ENCODE results near the gene RAC3. TPM values are rescaled to one million over a fixed set of nuclear protein-coding genes. Genes with fewer than 3 reads are reported as not detected.

The RAC3 gene
- total RNA-seq, 2 donors from 2014 or later, result 0.93 to 2.6 TPM

GRCh38 chr17:82034371-82035011 lies 3.0 kb downstream of the RAC3 start:
- TF ChIP-seq CTCF (IDR thresholded peaks at IDR 0.05), result no peak
- no peak overlapping the region for H3K4me3 ChIP-seq
- no peaks in the 10 kb centered on the region for H3K27me3 ChIP-seq
- H3K36me3 ChIP-seq, result no peaks in the 10 kb centered on the region
- no peak for DNase-seq (ENCODE audit: low spot score)
- no peak overlapping the region for H3K27ac ChIP-seq
- H3K9me3 ChIP-seq, result no peaks in the 10 kb centered on the region
- H3K4me1 ChIP-seq, result peaks cover 0 to 38% of the 10 kb centered on the region in 2 donors

DNA sequence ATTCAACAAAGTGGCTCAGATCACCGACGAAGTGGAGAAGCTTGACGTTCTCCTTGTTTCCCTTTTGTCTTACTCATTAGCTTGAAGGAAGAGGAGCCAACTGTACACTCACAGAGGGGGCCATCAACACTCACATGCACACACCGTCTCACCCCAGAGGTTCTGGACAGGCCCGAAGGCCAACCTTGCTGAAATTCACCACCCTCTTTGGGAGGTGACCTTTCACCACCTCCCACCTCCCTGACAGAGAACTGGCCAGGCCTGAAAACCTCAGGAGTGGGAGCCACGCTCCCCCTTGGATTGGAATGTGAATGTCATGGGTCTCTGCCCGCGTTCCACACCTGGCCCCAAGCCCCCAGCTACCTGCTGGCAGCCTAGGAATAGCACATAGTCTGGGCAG lies 4.0 kb downstream of the RAC3 start:
- H3K27me3 ChIP-seq, result no peaks in the 10 kb centered on the region
- H3K9me3 ChIP-seq, result no peaks in the 10 kb centered on the region
- no peak overlapping the region for H3K27ac ChIP-seq
- TF ChIP-seq CTCF (IDR thresholded peaks at IDR 0.05), result no peak
- no peaks in the 10 kb centered on the region for H3K36me3 ChIP-seq
- DNase-seq (ENCODE audit: low spot score), result no peak
- H3K4me3 ChIP-seq, result no peak overlapping the region
- H3K4me1 ChIP-seq, result peaks cover 0 to 31% of the 10 kb centered on the region in 2 donors

DNA sequence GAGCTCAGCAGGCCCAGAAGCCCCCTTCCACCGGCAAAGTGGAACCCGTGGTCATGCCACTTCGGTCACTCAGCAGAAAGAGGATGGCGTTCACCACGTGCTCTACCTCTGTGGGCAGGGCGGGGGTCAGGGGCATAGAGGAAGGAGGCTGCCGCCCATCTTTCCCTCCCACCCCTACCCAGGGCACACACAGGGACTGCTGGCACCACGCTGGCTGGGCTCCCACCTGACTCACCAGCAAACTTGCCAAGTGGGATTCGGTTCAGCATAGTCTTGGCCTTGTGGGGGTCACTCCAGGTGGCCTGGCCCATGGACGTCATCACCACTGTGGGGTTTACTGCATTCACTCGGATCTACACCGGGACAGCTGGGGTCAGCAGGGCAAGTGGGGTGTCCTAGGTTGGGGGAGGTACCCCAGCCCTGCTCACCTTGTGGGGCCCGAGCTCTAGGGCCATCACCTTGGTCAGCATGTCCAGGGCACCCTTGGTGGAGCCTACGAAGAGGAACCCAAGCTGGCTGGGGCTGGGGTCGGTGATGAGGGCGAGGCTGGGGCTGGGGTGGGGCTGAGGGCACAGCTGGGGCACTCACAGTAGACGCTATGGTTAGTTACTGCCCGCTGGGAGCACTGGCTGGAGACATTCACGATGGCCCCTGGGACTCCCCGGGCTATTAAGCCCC lies 4.6 kb downstream of the RAC3 start:
- Histone ChIP-seq H3K4me3 (peak overlapping the region; percentile 68 to 71), H3K27ac (peak overlapping the region; percentile 94 to 98), H3K27me3 (no peaks in the 10 kb centered on the region), H3K4me1 (peaks cover 0 to 25% of the 10 kb centered on the region in 2 donors), H3K36me3 (no peaks in the 10 kb centered on the region), H3K9me3 (no peaks in the 10 kb centered on the region)
- no peak for TF ChIP-seq CTCF (IDR thresholded peaks at IDR 0.05)
- no peak for DNase-seq (ENCODE audit: low spot score)

DNA sequence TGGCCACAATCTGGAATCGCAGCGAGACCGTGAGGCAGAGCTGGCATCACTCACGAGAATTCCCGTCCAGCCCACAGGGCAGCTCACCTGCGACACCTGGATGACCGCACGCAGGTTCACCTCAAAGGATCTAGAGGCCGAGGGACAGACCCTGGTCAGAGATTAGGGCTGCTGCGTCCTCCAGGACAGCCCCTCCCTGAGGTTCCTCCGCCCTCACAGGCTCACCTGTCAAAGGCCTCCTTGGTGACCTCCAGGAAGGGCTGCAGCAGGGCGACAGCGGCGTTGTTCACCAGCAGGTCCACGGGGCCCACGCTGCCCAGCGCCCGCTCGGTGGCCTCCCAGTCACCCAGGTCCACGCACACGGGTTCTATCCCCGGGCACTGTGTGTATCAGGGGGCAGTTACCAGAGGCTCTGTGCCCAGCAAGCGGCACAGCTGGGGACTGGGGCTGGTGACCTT lies 5.2 kb downstream of the RAC3 start:
- Histone ChIP-seq H3K27me3 (no peaks in the 10 kb centered on the region), H3K9me3 (no peaks in the 10 kb centered on the region), H3K27ac (peak overlapping the region; percentile 94 to 98), H3K36me3 (no peaks in the 10 kb centered on the region), H3K4me1 (peaks cover 0 to 24% of the 10 kb centered on the region in 2 donors), H3K4me3 (peak overlapping the region; percentile 68 to 71)
- no peak for DNase-seq (ENCODE audit: low spot score)
- no peak for TF ChIP-seq CTCF (IDR thresholded peaks at IDR 0.05)

DNA sequence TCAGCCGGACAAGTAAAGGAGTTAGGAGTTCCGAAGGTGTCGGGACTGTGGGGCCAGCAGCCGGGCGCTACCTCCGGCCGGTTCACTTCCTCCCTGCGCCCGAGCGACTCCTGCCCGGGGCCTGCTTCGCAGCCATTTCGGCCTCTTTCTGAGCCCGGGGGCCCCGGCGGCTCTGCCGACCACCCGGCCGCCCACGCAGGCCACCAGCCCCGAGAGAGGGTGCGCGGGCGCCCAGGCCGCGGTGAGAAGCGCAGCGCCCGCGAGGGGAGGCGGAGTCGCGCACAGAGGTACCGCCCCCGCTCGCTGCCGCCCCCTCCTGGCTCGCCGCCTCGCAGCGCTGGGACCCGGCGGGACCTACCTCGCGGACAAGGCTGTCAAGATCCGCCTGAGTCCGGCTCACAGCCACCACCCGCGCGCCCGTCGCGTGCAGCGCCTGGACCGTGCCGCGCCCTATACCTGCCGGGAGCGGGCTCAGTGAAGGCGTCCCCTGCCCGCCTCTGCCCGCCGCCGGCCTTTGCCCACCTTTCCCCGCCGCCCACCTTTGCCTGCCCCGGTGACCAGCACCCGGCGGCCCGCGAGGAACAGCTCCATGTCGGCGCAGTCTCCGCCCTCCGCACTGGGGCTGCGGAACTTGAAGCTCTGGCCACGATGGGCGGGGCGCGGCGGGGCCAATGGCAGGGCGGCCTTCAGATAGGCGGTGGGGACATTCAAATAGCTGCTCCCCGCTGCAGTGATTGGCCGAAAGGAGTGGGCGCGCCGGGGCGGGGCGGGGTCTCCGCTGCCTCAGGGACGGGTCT lies 5.8 kb downstream of the RAC3 start, which contains the start of gene DCXR:
TSS of gene DCXR (minus strand) at position 606 of the 797 bp plus-strand sequence. CDS start at position 591, 15 bp downstream.
- peak; percentile 99 for DNase-seq (ENCODE audit: low spot score)

More for the DNA sequence above, 5.8 kb downstream of the RAC3 start, which contains the start of gene DCXR:
- TF ChIP-seq CTCF (IDR thresholded peaks at IDR 0.05), result peak; percentile 72 to 83
- H3K4me3 ChIP-seq, result peak within 1 kb of the TSS; percentile 68 to 71
- H3K27ac ChIP-seq, result peak within 1 kb of the TSS; percentile 94 to 98
- no peaks in the 10 kb centered on the region for H3K36me3 ChIP-seq
- peaks cover 0 to 19% of the 10 kb centered on the region in 2 donors for H3K4me1 ChIP-seq
- H3K27me3 ChIP-seq, result no peaks in the 10 kb centered on the region
- H3K9me3 ChIP-seq, result no peaks in the 10 kb centered on the region

All from right atrium auricular region (tissue), 2 donors.